ENCODE measurements around the gene SULT4A1.

- TF ChIP-seq CTCF (IDR thresholded peaks at IDR 0.05), result no peak
- no peak for TF ChIP-seq POLR2A (IDR thresholded peaks at IDR 0.05)
These were observed 35.1 kb downstream of the SULT4A1 start for GRCh38 chr22:43827003-43827735.

All from Peyer's patch (tissue), 4 donors.